Measurements from ENCODE around the gene CRIP3.

Gene CRIP3

GRCh38 chr6:43271103-43271815 lies 37.4 kb downstream of the CRIP3 start:
- Histone ChIP-seq H2AFZ (no peak overlapping the region), H3K36me3 (ENCODE audit: control insufficient read depth, insufficient read depth, low read length) (no peaks in the 10 kb centered on the region), H3K4me3 (ENCODE audit: low read depth, low read length) (no peak overlapping the region), H3K4me1 (peaks cover 14% of the 10 kb centered on the region), H3K27ac (no peak overlapping the region), H3K4me2 (ENCODE audit: low read length) (no peak overlapping the region), H3K79me2 (no peaks in the 10 kb centered on the region), H3K27me3 (ENCODE audit: control insufficient read depth, insufficient read depth, low read length) (no peaks in the 10 kb centered on the region), H3K9me3 (ENCODE audit: control insufficient read depth, low read length) (no peaks in the 10 kb centered on the region), H3K9ac (no peak overlapping the region)
- TF ChIP-seq CTCF (IDR thresholded peaks at IDR 0.05) = no peak

- no peak for TF ChIP-seq CTCF (IDR thresholded peaks at IDR 0.05)
- Histone ChIP-seq H3K27me3 (ENCODE audit: control insufficient read depth, insufficient read depth, low read length) (no peaks in the 10 kb centered on the region), H3K4me1 (peaks cover 14% of the 10 kb centered on the region), H3K9me3 (ENCODE audit: control insufficient read depth, low read length) (no peaks in the 10 kb centered on the region), H3K4me3 (ENCODE audit: low read depth, low read length) (no peak overlapping the region), H3K27ac (no peak overlapping the region), H3K9ac (no peak overlapping the region), H3K36me3 (ENCODE audit: control insufficient read depth, insufficient read depth, low read length) (no peaks in the 10 kb centered on the region), H2AFZ (peak overlapping the region; percentile 85), H3K4me2 (ENCODE audit: low read length) (peak overlapping the region; percentile 22), H3K79me2 (no peaks in the 10 kb centered on the region)
Measured at GRCh38 chr6:43269273-43270007, 39.2 kb downstream of the CRIP3 start.

GRCh38 chr6:43268782-43269272 lies 39.8 kb downstream of the CRIP3 start:
- Histone ChIP-seq H3K4me2 (ENCODE audit: low read length) (no peak overlapping the region), H3K79me2 (no peaks in the 10 kb centered on the region), H3K27ac (no peak overlapping the region), H3K36me3 (ENCODE audit: control insufficient read depth, insufficient read depth, low read length) (no peaks in the 10 kb centered on the region), H3K9ac (no peak overlapping the region), H3K4me1 (peaks cover 14% of the 10 kb centered on the region), H3K27me3 (ENCODE audit: control insufficient read depth, insufficient read depth, low read length) (no peaks in the 10 kb centered on the region), H2AFZ (peak overlapping the region; percentile 85), H3K4me3 (ENCODE audit: low read depth, low read length) (no peak overlapping the region), H3K9me3 (ENCODE audit: control insufficient read depth, low read length) (no peaks in the 10 kb centered on the region)
- TF ChIP-seq CTCF (IDR thresholded peaks at IDR 0.05) = no peak

GRCh38 chr6:43268355-43268700 lies 40.3 kb downstream of the CRIP3 start:
- H3K4me2 ChIP-seq (ENCODE audit: low read length) = no peak overlapping the region
- H3K4me1 ChIP-seq = peaks cover 14% of the 10 kb centered on the region
- H2AFZ ChIP-seq = peak overlapping the region; percentile 53
- no peak overlapping the region for H3K4me3 ChIP-seq (ENCODE audit: low read depth, low read length)
- no peaks in the 10 kb centered on the region for H3K9me3 ChIP-seq (ENCODE audit: control insufficient read depth, low read length)
- no peaks in the 10 kb centered on the region for H3K27me3 ChIP-seq (ENCODE audit: control insufficient read depth, insufficient read depth, low read length)
- TF ChIP-seq CTCF (IDR thresholded peaks at IDR 0.05) = no peak
- no peaks in the 10 kb centered on the region for H3K36me3 ChIP-seq (ENCODE audit: control insufficient read depth, insufficient read depth, low read length)
- H3K79me2 ChIP-seq = no peaks in the 10 kb centered on the region
- no peak overlapping the region for H3K27ac ChIP-seq
- no peak overlapping the region for H3K9ac ChIP-seq
